ENCODE results near the gene GABRQ.
"Not testable (repeated sequence)": the region's sequence is repeated elsewhere in the genome, so short reads cannot be mapped to it uniquely, and the experiment has no call there.

The GABRQ gene

GRCh38 chrX:152663086-152663485, 25.4 kb downstream of the GABRQ start:
- no peak for DNase-seq

- no peak for DNase-seq
Measured at GRCh38 chrX:152674135-152674534, 36.4 kb downstream of the GABRQ start.

- DNase-seq = not testable (repeated sequence)
Measured at GRCh38 chrX:152674652-152675051, 37.0 kb downstream of the GABRQ start.

- not testable (repeated sequence) for DNase-seq
Measured at GRCh38 chrX:152681012-152681411, 43.3 kb downstream of the GABRQ start.

- not testable (repeated sequence) for DNase-seq
Measured at GRCh38 chrX:152697952-152698931, 60.5 kb downstream of the GABRQ start, which contains the start of gene MAGEA3. TSS of gene MAGEA3 (plus strand) at chrX:152698794. CDS start at chrX:152700833, 2,039 bp downstream.

- not testable (repeated sequence) for DNase-seq
Measured at GRCh38 chrX:152700390-152700789, 62.7 kb downstream of the GABRQ start.

- DNase-seq = not testable (repeated sequence)
Measured at GRCh38 chrX:152706500-152706899, 68.8 kb downstream of the GABRQ start.

Measured in fibroblast of upper back skin (primary cell).